ENCODE measurements around the gene LSAMP. TPM values are rescaled to one million over a fixed set of nuclear protein-coding genes. Genes with fewer than 3 reads are reported as not detected.

The LSAMP gene
- polyA plus RNA-seq, 2 of the 4 experiments (the other 2 are of a cell fraction) = 0.12 to 0.53 TPM

DNA sequence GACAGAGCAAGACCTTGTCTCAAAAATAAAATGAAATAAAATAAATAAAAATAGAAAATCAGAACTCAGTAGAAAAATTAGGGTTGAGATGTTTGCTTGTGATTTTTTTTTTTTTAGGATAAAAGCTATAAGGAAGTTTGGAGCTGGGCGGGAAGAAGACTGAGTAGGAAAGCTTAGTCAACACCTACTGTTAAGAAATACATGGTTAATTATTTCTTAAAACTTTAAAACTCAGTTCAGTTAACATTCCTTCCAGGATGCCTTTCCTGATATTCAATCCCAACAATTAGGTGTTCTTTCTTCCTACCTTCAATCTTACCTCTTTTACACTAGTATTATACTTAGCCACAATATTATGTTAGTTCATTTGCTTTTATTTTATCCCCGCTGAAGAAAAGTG, 246.2 kb downstream of the LSAMP start:
- POLR2A ChIA-PET = no interaction called here
- DNase-seq (ENCODE audit: low read depth in 1 of 2, low spot score in 1 of 2) = no peak
- H3K27ac ChIP-seq = no peak overlapping the region
- no peak overlapping the region for H3K4me3 ChIP-seq
- H3K4me1 ChIP-seq = no peaks in the 10 kb centered on the region
- H3K4me2 ChIP-seq = no peak overlapping the region
- CTCF ChIA-PET = no interaction called here
- FAIRE-seq = no peak
- WGBS (ENCODE audit: missing lambda C conversion rate) = 25% methylated on average over 2 of the region's 2 CpGs
- no peak for TF ChIP-seq MAFK (IDR thresholded peaks at IDR 0.05; ENCODE audit: partially characterized antibody)
- TF ChIP-seq SMC3 (IDR thresholded peaks at IDR 0.05) = no peak
- no peak for TF ChIP-seq CBX2 (IDR thresholded peaks at IDR 0.05; ENCODE audit: borderline replicate concordance, low read depth)
- TF ChIP-seq ZFP36 (IDR thresholded peaks at IDR 0.05; ENCODE audit: borderline replicate concordance, partially characterized antibody) = no peak
- TF ChIP-seq, protein P1, sequence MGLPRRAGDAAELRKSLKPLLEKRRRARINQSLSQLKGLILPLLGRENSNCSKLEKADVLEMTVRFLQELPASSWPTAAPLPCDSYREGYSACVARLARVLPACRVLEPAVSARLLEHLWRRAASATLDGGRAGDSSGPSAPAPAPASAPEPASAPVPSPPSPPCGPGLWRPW (IDR thresholded peaks at IDR 0.05) = no peak
- TF ChIP-seq FOSL2 (IDR thresholded peaks at IDR 0.05) = no peak
- TF ChIP-seq FOSL2 (CRISPR knock-in tag; IDR thresholded peaks at IDR 0.05) = no peak
- no peak for TF ChIP-seq BHLHE40 (IDR thresholded peaks at IDR 0.05; ENCODE audit: low read depth, low read length)
- no peak for TF ChIP-seq BCL3 (IDR thresholded peaks at IDR 0.05)
- no peak for TF ChIP-seq FOXS1 (CRISPR knock-in tag; IDR thresholded peaks at IDR 0.05)
- no peak for TF ChIP-seq MAZ (IDR thresholded peaks at IDR 0.05; ENCODE audit: borderline replicate concordance, low read depth, low read length)
- TF ChIP-seq HOXB13 (CRISPR knock-in tag; IDR thresholded peaks at IDR 0.05; ENCODE audit: low read depth) = no peak
- ATAC-seq = no peak
- no peaks in the 10 kb centered on the region for H3K9me3 ChIP-seq

DNA sequence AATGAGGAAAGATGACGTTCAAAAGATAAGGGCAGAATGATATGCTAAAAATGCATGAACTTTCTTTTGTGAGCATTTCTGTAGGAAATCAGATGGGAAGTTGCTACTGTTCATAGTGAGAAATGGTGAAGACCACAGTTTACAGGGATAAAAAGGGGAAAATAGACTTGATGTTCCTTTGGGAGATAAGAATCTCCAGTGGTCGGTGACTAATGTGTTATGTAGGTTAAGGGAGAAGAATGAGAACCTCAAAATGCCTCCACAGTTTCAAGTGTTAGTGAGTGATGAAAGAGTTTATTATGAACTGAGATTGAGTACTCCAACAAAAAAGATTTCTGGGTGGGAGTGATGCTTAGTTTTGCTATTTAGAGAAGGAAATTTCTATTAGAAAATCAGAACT, 247.2 kb downstream of the LSAMP start:
- no peak overlapping the region for H3K4me3 ChIP-seq
- TF ChIP-seq FOSL2 (IDR thresholded peaks at IDR 0.05) = no peak
- no peak for TF ChIP-seq FOSL2 (CRISPR knock-in tag; IDR thresholded peaks at IDR 0.05)
- no peak for TF ChIP-seq HOXA7 (CRISPR knock-in tag; IDR thresholded peaks at IDR 0.05)
- TF ChIP-seq TFCP2L1 (CRISPR knock-in tag; IDR thresholded peaks at IDR 0.05) = no peak
- no peak for TF ChIP-seq SREBF2 (IDR thresholded peaks at IDR 0.05)
- TF ChIP-seq EP300 (IDR thresholded peaks at IDR 0.05) = no peak
- TF ChIP-seq MAFK (IDR thresholded peaks at IDR 0.05; ENCODE audit: partially characterized antibody) = no peak
- 17% methylated on average over 2 of the region's 2 CpGs for WGBS (ENCODE audit: missing lambda C conversion rate)
- H3K4me1 ChIP-seq = no peaks in the 10 kb centered on the region
- FAIRE-seq = no peak
- POLR2A ChIA-PET = no interaction called here
- ATAC-seq = no peak
- H3K9me3 ChIP-seq = no peaks in the 10 kb centered on the region
- CTCF ChIA-PET = interaction anchor here (0.6 kb wide), 1 partner anchor 67 kb away, joined by 3 read pairs; no protein-coding TSS in a partner anchor
- DNase-seq (ENCODE audit: low read depth in 1 of 2, low spot score in 1 of 2) = no peak
- H3K4me2 ChIP-seq = no peak overlapping the region
- no peak overlapping the region for H3K27ac ChIP-seq

GRCh38 chr3:116192464-116192863, 252.8 kb downstream of the LSAMP start:
- no peak overlapping the region for H3K4me3 ChIP-seq
- ChIA-PET CTCF (no interaction called here), POLR2A (no interaction called here)
- DNase-seq (ENCODE audit: low read depth in 1 of 2, low spot score in 1 of 2) = no peak
- no peaks in the 10 kb centered on the region for H3K9me3 ChIP-seq
- H3K4me2 ChIP-seq = no peak overlapping the region
- H3K27ac ChIP-seq = no peak overlapping the region
- TF ChIP-seq FOSL2 (IDR thresholded peaks at IDR 0.05) = no peak
- TF ChIP-seq FOSL2 (CRISPR knock-in tag; IDR thresholded peaks at IDR 0.05) = no peak
- TF ChIP-seq TFCP2L1 (CRISPR knock-in tag; IDR thresholded peaks at IDR 0.05) = no peak
- TF ChIP-seq MAFK (IDR thresholded peaks at IDR 0.05; ENCODE audit: partially characterized antibody) = peak; percentile 88
- no peak for TF ChIP-seq ZNF302 (CRISPR knock-in tag; IDR thresholded peaks at IDR 0.05)
- no peak for TF ChIP-seq HMGXB4 (CRISPR knock-in tag; IDR thresholded peaks at IDR 0.05; ENCODE audit: borderline replicate concordance)
- no peak for TF ChIP-seq HDAC2 (IDR thresholded peaks at IDR 0.05)
- ATAC-seq = no peak
- FAIRE-seq = no peak
- no peaks in the 10 kb centered on the region for H3K4me1 ChIP-seq
- WGBS (ENCODE audit: missing lambda C conversion rate) = 20% methylated on average over 1 of the region's 1 CpG
